ENCODE data around the gene SEC23A. TPM values are rescaled to one million over a fixed set of nuclear protein-coding genes. Genes with fewer than 3 reads are reported as not detected.

SEC23A gene
- total RNA-seq, 1 experiment from 2014 or later = 42.0 TPM

- BruUV-seq (replicated peaks) = no TSS peak
- no peaks in the 10 kb centered on the region for H4K20me1 ChIP-seq (ENCODE audit: insufficient read depth)
- H3F3A ChIP-seq (ENCODE audit: insufficient read depth, low read depth) = no peaks in the 10 kb centered on the region
- ChIA-PET POLR2A (ENCODE audit: unreplicated experiment) (interaction anchor here (0.5 kb wide), 1 partner anchor 348 kb away, joined by 7 read pairs; no protein-coding TSS in a partner anchor), CTCF (interaction anchor here (0.6 kb wide), 1 partner anchor 166 kb away, joined by 6 read pairs; no protein-coding TSS in a partner anchor)
- H3K79me2 ChIP-seq (ENCODE audit: low read depth) = peaks cover 21% of the 10 kb centered on the region
- no peak overlapping the region for H3K4me3 ChIP-seq
- intact Hi-C loops (cut with micrococcal nuclease; ENCODE audit: unreplicated experiment) = no loop called here
- no peaks in the 10 kb centered on the region for H3K4me1 ChIP-seq (replicated peaks; ENCODE audit: insufficient read depth)
- DNase-seq = no peak
- H3K36me3 ChIP-seq (ENCODE audit: low read depth) = peaks cover 4% of the 10 kb centered on the region; the same call in 1 of the 2 replicates
- H3K27me3 ChIP-seq (ENCODE audit: insufficient read depth, low read depth) = no peaks in the 10 kb centered on the region
- H2AFZ ChIP-seq = no peak overlapping the region
- H3K9me2 ChIP-seq (ENCODE audit: insufficient read depth) = no peaks in the 10 kb centered on the region
- no peak overlapping the region for H3K4me2 ChIP-seq
- no peak overlapping the region for H3K27ac ChIP-seq
- no peaks in the 10 kb centered on the region for H3K9me3 ChIP-seq (ENCODE audit: insufficient read depth, low read depth)
- TF ChIP-seq EZH2 (IDR thresholded peaks at IDR 0.05; ENCODE audit: low read depth) (no peak), CTCF (conservative IDR thresholded peaks at IDR 0.05) (no peak)
Measured at GRCh38 chr14:39097159-39097558, 5.9 kb downstream of the SEC23A start.

- Histone ChIP-seq H3K27ac (no peak overlapping the region), H2AFZ (no peak overlapping the region), H3K36me3 (ENCODE audit: low read depth) (peaks cover 7% of the 10 kb centered on the region; the same call in 1 of the 2 replicates), H3K79me2 (ENCODE audit: low read depth) (0 out of 2 replicates have a peak, but pooled peaks cover 3% of the 10 kb centered on the region), H3K9me3 (ENCODE audit: insufficient read depth, low read depth) (no peaks in the 10 kb centered on the region), H3K4me3 (no peak overlapping the region), H3K27me3 (ENCODE audit: insufficient read depth, low read depth) (no peaks in the 10 kb centered on the region), H4K20me1 (ENCODE audit: insufficient read depth) (no peaks in the 10 kb centered on the region), H3K9me2 (ENCODE audit: insufficient read depth) (no peaks in the 10 kb centered on the region), H3K4me1 (replicated peaks; ENCODE audit: insufficient read depth) (no peaks in the 10 kb centered on the region), H3K4me2 (no peak overlapping the region), H3F3A (ENCODE audit: insufficient read depth, low read depth) (no peaks in the 10 kb centered on the region)
- ChIA-PET POLR2A (ENCODE audit: unreplicated experiment) (no interaction called here), CTCF (no interaction called here)
- no TSS peak for BruUV-seq (replicated peaks)
- intact Hi-C loops (cut with micrococcal nuclease; ENCODE audit: unreplicated experiment) = no loop called here
- TF ChIP-seq EZH2 (IDR thresholded peaks at IDR 0.05; ENCODE audit: low read depth) (no peak), CTCF (conservative IDR thresholded peaks at IDR 0.05) (no peak)
- DNase-seq = no peak
Measured at GRCh38 chr14:39094515-39094914, 8.5 kb downstream of the SEC23A start.

- ChIA-PET POLR2A (ENCODE audit: unreplicated experiment) (no interaction called here), CTCF (no interaction called here)
- Histone ChIP-seq H3K9me3 (ENCODE audit: insufficient read depth, low read depth) (no peaks in the 10 kb centered on the region), H4K20me1 (ENCODE audit: insufficient read depth) (no peaks in the 10 kb centered on the region), H3K4me2 (no peak overlapping the region), H3K4me1 (replicated peaks; ENCODE audit: insufficient read depth) (no peaks in the 10 kb centered on the region), H3F3A (ENCODE audit: insufficient read depth, low read depth) (no peaks in the 10 kb centered on the region), H3K27me3 (ENCODE audit: insufficient read depth, low read depth) (no peaks in the 10 kb centered on the region), H3K79me2 (ENCODE audit: low read depth) (no peaks in the 10 kb centered on the region), H3K27ac (no peak overlapping the region), H3K36me3 (ENCODE audit: low read depth) (peaks cover 7% of the 10 kb centered on the region; the same call in 1 of the 2 replicates), H2AFZ (no peak overlapping the region), H3K4me3 (no peak overlapping the region), H3K9me2 (ENCODE audit: insufficient read depth) (no peaks in the 10 kb centered on the region)
- intact Hi-C loops (cut with micrococcal nuclease; ENCODE audit: unreplicated experiment) = no loop called here
- no peak for DNase-seq
- no TSS peak for BruUV-seq (replicated peaks)
- TF ChIP-seq CTCF (conservative IDR thresholded peaks at IDR 0.05) = no peak
- TF ChIP-seq EZH2 (IDR thresholded peaks at IDR 0.05; ENCODE audit: low read depth) = no peak
Measured at GRCh38 chr14:39091716-39092115, 11.3 kb downstream of the SEC23A start.

All from PC-9 (cell line).